Mesenchymal stem cell (in vitro differentiated cells and primary cell): Measurements from ENCODE around the gene TRPM2.

ENCODE experiments used
- DNase-seq: peaks from one replicate; pipeline ENCODE4 v3.0.0-alpha.2; 2013
- H2AFZ ChIP-seq: one replicate; pipeline ENCODE4 v1.6.1; 2013; ENCODE audit warnings: low read depth, mild to moderate bottlenecking, control low read depth, inconsistent platforms, low read length, moderate library complexity
- H2AK5ac ChIP-seq: 2 replicates; pipeline ENCODE4 v1.6.1; 2013; ENCODE audit warnings: low read length, moderate library complexity, mild to moderate bottlenecking, inconsistent platforms; ENCODE audit not compliant: severe bottlenecking
- H2BK120ac ChIP-seq: one replicate; pipeline ENCODE4 v1.6.1; 2013; ENCODE audit warnings: low read depth, mild to moderate bottlenecking, inconsistent platforms, low read length, moderate library complexity
- H2BK12ac ChIP-seq, 2 experiments: one replicate each; pipeline ENCODE4 v1.6.1; 2013; ENCODE audit warnings: inconsistent platforms in 2 of 2, low read length in 2 of 2, mild to moderate bottlenecking in 2 of 2, moderate library complexity in 2 of 2, control low read depth in 1 of 2
- H2BK15ac ChIP-seq: one replicate; pipeline ENCODE4 v1.6.1; 2013; ENCODE audit warnings: mild to moderate bottlenecking, low read depth, inconsistent platforms; ENCODE audit not compliant: poor library complexity, severe bottlenecking
- H2BK5ac ChIP-seq: 2 replicates; pipeline ENCODE4 v1.6.1; 2013; ENCODE audit warnings: low read depth, mild to moderate bottlenecking, low read length, control low read depth, inconsistent platforms; ENCODE audit not compliant: poor library complexity, severe bottlenecking
- H3K14ac ChIP-seq, 2 experiments: one replicate each; pipeline ENCODE4 v1.6.1; 2013; ENCODE audit warnings: inconsistent platforms in 2 of 2, low read length in 2 of 2, control low read depth in 1 of 2, mild to moderate bottlenecking in 1 of 2, moderate library complexity in 1 of 2
- H3K18ac ChIP-seq, 2 experiments: one replicate each; pipeline ENCODE4 v1.6.1; 2013; ENCODE audit warnings: inconsistent platforms in 2 of 2, low read length in 2 of 2, control low read depth in 1 of 2, low read depth in 1 of 2, mild to moderate bottlenecking in 1 of 2
- H3K23ac ChIP-seq, 2 experiments: one replicate each; pipeline ENCODE4 v1.6.1; 2013; ENCODE audit warnings: inconsistent platforms in 2 of 2, low read length in 2 of 2, mild to moderate bottlenecking in 2 of 2, moderate library complexity in 2 of 2, control low read depth in 1 of 2
- H3K27ac ChIP-seq: 2 replicates; pipeline ENCODE4 v1.5.1; 2013; ENCODE audit warnings: mild to moderate bottlenecking, moderate library complexity, low read length, control low read depth, inconsistent platforms; ENCODE audit not compliant: poor library complexity, severe bottlenecking
- H3K27me3 ChIP-seq, 2 experiments: 2 replicates each; pipeline versions ENCODE4 v1.6.1 to v1.7.0; 2013; ENCODE audit warnings: low read length in 2 of 2, mild to moderate bottlenecking in 2 of 2, moderate library complexity in 2 of 2, control low read depth in 1 of 2, inconsistent platforms in 1 of 2; ENCODE audit not compliant: control insufficient read depth in 1 of 2, insufficient read depth in 1 of 2
- H3K36me3 ChIP-seq, 2 experiments: 2 replicates each; pipeline versions ENCODE4 v1.6.1 to v1.7.0; 2013; ENCODE audit warnings: low read length in 2 of 2, control low read depth in 1 of 2, inconsistent platforms in 1 of 2, low read depth in 1 of 2, mild to moderate bottlenecking in 1 of 2; ENCODE audit not compliant: insufficient read depth in 2 of 2, control insufficient read depth in 1 of 2
- H3K4ac ChIP-seq, 2 experiments: one replicate each; pipeline ENCODE4 v1.6.1; 2013; ENCODE audit warnings: inconsistent platforms in 2 of 2, low read length in 2 of 2, mild to moderate bottlenecking in 2 of 2, moderate library complexity in 2 of 2, control low read depth in 1 of 2, low read depth in 1 of 2
- H3K4me1 ChIP-seq: 2 replicates; pipeline ENCODE4 v1.6.1; 2013; ENCODE audit warnings: low read depth, low read length, control low read depth; ENCODE audit not compliant: control insufficient read depth, insufficient read depth
- H3K4me2 ChIP-seq: 2 replicates; pipeline ENCODE4 v1.6.1; 2013; ENCODE audit warnings: low read length, mild to moderate bottlenecking, inconsistent platforms; ENCODE audit not compliant: poor library complexity, severe bottlenecking
- H3K4me3 ChIP-seq, 2 experiments: 2 replicates each; pipeline versions ENCODE4 v1.5.1 to v1.7.0; 2013; ENCODE audit warnings: low read length in 2 of 2, mild to moderate bottlenecking in 2 of 2, control low read depth in 1 of 2, low read depth in 1 of 2; ENCODE audit not compliant: insufficient read depth in 1 of 2
- H3K79me1 ChIP-seq: replicated peaks from 2 replicates; pipeline ENCODE4 v1.6.1; 2013; ENCODE audit warnings: mild to moderate bottlenecking, control low read depth, low read length, inconsistent platforms; ENCODE audit not compliant: poor library complexity, severe bottlenecking
- H3K9ac ChIP-seq: 2 replicates; pipeline ENCODE4 v1.7.0; 2013; ENCODE audit warnings: mild to moderate bottlenecking, low read length, moderate library complexity
- H3K9me3 ChIP-seq: 2 replicates; pipeline ENCODE4 v1.7.0; 2013; ENCODE audit warnings: mild to moderate bottlenecking, low read length; ENCODE audit not compliant: control insufficient read depth
- H4K8ac ChIP-seq: one replicate; pipeline ENCODE4 v1.6.1; 2013; ENCODE audit warnings: inconsistent platforms, mild to moderate bottlenecking, low read length, moderate library complexity
- H4K91ac ChIP-seq: one replicate; pipeline ENCODE4 v1.6.1; 2013; ENCODE audit warnings: mild to moderate bottlenecking, low read length, inconsistent platforms
- WGBS: methylation state at CpG from one replicate; pipeline ENCODE4 v1.1.7; 2013; ENCODE audit warnings: mixed read lengths; 5-methylcytosine and 5-hydroxymethylcytosine counted together

Gene TRPM2

DNA sequence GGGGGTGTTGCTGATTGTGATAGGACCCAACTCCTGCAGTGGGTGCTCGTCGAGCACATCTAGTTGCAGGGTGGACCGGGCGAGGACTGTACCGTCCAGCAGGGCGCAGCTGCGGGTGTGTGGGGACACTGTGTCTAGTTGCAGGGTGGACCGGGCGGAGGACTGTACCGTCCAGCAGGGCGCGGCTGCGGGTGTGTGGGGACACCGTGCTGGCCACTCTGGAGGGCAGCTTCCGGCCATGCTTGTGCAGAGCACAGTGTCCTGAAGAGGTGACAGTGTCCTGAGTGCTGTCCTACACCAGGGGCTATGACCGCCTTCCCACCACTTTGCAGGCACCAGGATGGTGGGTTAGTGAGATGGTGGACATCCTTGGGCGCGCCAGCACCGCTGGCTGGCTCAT lies 4.6 kb upstream of the TRPM2 start:
- H3K27ac ChIP-seq, result no peak overlapping the region
- H2AFZ ChIP-seq, result peak overlapping the region; percentile 29
- no peak overlapping the region for H2BK120ac ChIP-seq
- H3K18ac ChIP-seq, result no peak overlapping the region
- 94% methylated on average over 19 of the region's 19 CpGs for WGBS
- H3K79me1 ChIP-seq, result no peaks in the 10 kb centered on the region
- DNase-seq, result no peak
- H3K4me2 ChIP-seq, result no peak overlapping the region
- no peak overlapping the region for H2AK5ac ChIP-seq
- H3K9me3 ChIP-seq, result no peaks in the 10 kb centered on the region
- no peak overlapping the region for H3K14ac ChIP-seq
- no peak overlapping the region for H3K23ac ChIP-seq
- peaks cover 36 to 69% of the 10 kb centered on the region in 2 experiments for H3K27me3 ChIP-seq
- H3K4me3 ChIP-seq, result no peak overlapping the region
- H2BK12ac ChIP-seq, result no peak overlapping the region
- no peak overlapping the region for H3K4ac ChIP-seq
- no peak overlapping the region for H2BK5ac ChIP-seq
- H4K8ac ChIP-seq, result no peak overlapping the region
- no peak overlapping the region for H3K9ac ChIP-seq
- no peak overlapping the region for H4K91ac ChIP-seq
- H2BK15ac ChIP-seq, result no peak overlapping the region
- peaks cover 3% of the 10 kb centered on the region for H3K4me1 ChIP-seq
- H3K36me3 ChIP-seq, result no peaks in the 10 kb centered on the region

DNA sequence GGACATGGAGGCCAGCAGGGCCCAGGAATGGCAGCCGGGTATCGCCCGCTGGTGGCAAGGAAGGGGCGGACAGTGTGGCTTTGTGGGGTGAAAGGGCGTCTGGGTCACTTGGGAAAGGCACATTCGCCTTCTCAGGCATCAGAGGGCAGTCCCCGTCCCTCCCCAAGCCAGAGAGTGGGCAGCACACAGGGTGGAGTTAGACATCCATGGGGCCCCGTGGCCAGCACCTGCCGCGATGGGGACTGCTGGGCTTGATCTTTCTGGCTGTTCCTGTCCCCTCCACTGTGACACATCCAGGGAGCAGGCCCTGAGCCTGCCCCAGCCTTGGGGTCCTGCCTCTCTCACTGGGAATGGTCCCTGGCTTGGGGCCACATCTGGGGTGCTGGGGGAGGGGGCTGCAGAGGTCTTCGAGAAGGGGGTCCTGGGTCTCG lies 4.0 kb upstream of the TRPM2 start:
- Histone ChIP-seq H3K9ac (no peak overlapping the region), H3K27me3 (peaks cover 42 to 75% of the 10 kb centered on the region in 2 experiments), H3K27ac (no peak overlapping the region), H3K36me3 (no peaks in the 10 kb centered on the region), H3K9me3 (no peaks in the 10 kb centered on the region), H3K4ac (no peak overlapping the region), H2BK5ac (no peak overlapping the region), H2BK15ac (no peak overlapping the region), H2BK12ac (no peak overlapping the region), H3K14ac (no peak overlapping the region), H3K18ac (no peak overlapping the region), H3K4me2 (no peak overlapping the region), H3K4me1 (peaks cover 2% of the 10 kb centered on the region), H4K8ac (no peak overlapping the region), H3K79me1 (no peaks in the 10 kb centered on the region), H2BK120ac (no peak overlapping the region), H4K91ac (no peak overlapping the region), H2AFZ (no peak overlapping the region), H2AK5ac (no peak overlapping the region), H3K4me3 (no peak overlapping the region), H3K23ac (no peak overlapping the region)
- WGBS, result 83% methylated on average over 12 of the region's 12 CpGs
- no peak for DNase-seq

DNA sequence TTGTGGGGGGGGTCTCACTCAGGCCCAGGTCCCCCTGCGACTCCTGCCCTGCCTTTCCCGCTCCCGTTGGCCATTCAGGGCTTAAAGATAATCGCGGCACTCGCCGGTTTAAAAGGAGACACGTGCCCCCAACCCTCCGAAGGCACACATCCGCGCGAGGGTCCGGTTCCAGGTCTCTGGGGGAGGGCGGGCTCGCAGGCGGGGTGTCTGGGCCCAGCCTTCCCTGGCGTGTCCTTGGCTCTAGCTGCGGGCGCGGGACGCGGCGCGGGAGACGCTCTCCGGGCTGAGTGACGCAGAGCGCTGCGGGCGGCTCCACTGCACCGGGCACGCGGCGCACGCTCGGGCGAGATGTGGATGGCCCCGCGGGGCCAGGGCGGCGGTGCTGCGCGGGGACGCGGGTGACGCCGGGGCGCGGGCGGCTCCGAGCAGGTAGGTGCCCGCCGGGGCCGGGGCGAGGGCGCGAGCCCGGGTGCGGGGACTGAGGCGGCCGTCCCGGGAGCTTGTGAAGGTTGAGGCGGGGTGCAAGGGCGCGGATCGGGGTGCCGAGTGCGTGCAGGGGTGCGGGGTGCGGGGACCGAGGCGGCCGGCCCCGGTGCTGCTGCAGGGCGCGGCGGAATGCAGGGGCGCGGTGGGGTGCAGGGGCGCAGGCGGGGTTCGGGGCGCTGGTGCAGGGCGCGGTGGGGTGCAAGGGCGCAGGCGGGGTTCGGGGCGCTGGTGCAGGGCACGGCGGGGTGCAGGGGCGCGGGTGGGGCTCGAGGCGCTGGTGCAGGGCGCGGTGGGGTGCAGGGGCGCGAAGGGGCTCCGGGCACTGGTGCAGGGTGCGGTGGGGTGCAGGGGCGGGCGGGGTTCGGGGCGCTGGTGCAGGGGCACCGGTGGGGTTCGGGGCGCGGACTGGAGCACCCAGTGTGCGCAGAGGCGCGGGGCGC lies 3.3 kb upstream of the TRPM2 start:
- DNase-seq, result no peak
- Histone ChIP-seq H3K79me1 (no peaks in the 10 kb centered on the region), H3K23ac (no peak overlapping the region), H2BK12ac (no peak overlapping the region), H4K8ac (no peak overlapping the region), H3K9ac (no peak overlapping the region), H3K4me1 (peaks cover 2% of the 10 kb centered on the region), H3K4me2 (no peak overlapping the region), H2AK5ac (no peak overlapping the region), H2BK15ac (no peak overlapping the region), H3K27ac (no peak overlapping the region), H3K18ac (no peak overlapping the region), H3K4me3 (no peak overlapping the region), H3K4ac (no peak overlapping the region), H3K36me3 (no peaks in the 10 kb centered on the region), H3K27me3 (peaks cover 47 to 76% of the 10 kb centered on the region in 2 experiments), H3K14ac (no peak overlapping the region), H3K9me3 (no peaks in the 10 kb centered on the region), H4K91ac (no peak overlapping the region), H2AFZ (no peak overlapping the region), H2BK5ac (no peak overlapping the region), H2BK120ac (no peak overlapping the region)
- 69% methylated on average over 91 of the region's 113 CpGs for WGBS

GRCh38 chr21:44350773-44351481 lies 2.5 kb upstream of the TRPM2 start:
- Histone ChIP-seq H3K23ac (no peak overlapping the region), H2AFZ (no peak overlapping the region), H3K4me1 (peaks cover 6% of the 10 kb centered on the region), H4K91ac (no peak overlapping the region), H2BK15ac (no peak overlapping the region), H3K14ac (no peak overlapping the region), H3K36me3 (no peaks in the 10 kb centered on the region), H3K9ac (no peak overlapping the region), H3K4me3 (no peak overlapping the region), H3K4ac (no peak overlapping the region), H3K4me2 (no peak overlapping the region), H3K18ac (no peak overlapping the region), H3K27me3 (peaks cover 46 to 74% of the 10 kb centered on the region in 2 experiments), H3K79me1 (no peaks in the 10 kb centered on the region), H3K9me3 (no peaks in the 10 kb centered on the region), H3K27ac (no peak overlapping the region), H2AK5ac (no peak overlapping the region), H2BK120ac (no peak overlapping the region), H4K8ac (no peak overlapping the region), H2BK5ac (no peak overlapping the region), H2BK12ac (no peak overlapping the region)
- WGBS, result 69% methylated on average over 42 of the region's 42 CpGs
- DNase-seq, result no peak
